ENCODE measurements around the gene ATG2A.

DNA sequence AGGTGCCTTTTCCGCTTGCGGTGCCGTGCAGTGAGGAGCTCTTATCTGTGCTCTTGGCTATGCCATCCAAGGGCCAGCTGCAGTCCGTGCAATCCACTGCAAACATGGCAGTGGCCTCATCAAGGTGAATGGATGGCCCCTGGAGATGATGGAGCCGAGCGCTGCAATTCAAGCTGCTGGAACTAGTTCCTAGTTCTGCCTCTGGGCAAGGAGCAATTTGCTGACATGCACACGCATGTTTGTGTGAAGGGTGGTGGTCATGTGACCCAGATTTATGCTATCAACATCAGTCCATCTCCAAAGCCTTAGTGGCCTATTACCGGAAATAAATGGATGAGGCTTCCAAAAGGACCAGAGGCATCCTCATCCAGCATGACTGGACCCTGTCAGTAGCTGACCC, 35.5 kb downstream of the ATG2A start:
- TF ChIP-seq, protein P1, sequence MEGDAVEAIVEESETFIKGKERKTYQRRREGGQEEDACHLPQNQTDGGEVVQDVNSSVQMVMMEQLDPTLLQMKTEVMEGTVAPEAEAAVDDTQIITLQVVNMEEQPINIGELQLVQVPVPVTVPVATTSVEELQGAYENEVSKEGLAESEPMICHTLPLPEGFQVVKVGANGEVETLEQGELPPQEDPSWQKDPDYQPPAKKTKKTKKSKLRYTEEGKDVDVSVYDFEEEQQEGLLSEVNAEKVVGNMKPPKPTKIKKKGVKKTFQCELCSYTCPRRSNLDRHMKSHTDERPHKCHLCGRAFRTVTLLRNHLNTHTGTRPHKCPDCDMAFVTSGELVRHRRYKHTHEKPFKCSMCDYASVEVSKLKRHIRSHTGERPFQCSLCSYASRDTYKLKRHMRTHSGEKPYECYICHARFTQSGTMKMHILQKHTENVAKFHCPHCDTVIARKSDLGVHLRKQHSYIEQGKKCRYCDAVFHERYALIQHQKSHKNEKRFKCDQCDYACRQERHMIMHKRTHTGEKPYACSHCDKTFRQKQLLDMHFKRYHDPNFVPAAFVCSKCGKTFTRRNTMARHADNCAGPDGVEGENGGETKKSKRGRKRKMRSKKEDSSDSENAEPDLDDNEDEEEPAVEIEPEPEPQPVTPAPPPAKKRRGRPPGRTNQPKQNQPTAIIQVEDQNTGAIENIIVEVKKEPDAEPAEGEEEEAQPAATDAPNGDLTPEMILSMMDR (IDR thresholded peaks at IDR 0.05; ENCODE audit: insufficient read depth, low read length): no peak
- TF ChIP-seq POLR2AphosphoS5 (IDR thresholded peaks at IDR 0.05; ENCODE audit: low read depth) (no peak), GABPA (IDR thresholded peaks at IDR 0.05; ENCODE audit: low read depth) (no peak)
- TF ChIP-seq, protein P2, sequence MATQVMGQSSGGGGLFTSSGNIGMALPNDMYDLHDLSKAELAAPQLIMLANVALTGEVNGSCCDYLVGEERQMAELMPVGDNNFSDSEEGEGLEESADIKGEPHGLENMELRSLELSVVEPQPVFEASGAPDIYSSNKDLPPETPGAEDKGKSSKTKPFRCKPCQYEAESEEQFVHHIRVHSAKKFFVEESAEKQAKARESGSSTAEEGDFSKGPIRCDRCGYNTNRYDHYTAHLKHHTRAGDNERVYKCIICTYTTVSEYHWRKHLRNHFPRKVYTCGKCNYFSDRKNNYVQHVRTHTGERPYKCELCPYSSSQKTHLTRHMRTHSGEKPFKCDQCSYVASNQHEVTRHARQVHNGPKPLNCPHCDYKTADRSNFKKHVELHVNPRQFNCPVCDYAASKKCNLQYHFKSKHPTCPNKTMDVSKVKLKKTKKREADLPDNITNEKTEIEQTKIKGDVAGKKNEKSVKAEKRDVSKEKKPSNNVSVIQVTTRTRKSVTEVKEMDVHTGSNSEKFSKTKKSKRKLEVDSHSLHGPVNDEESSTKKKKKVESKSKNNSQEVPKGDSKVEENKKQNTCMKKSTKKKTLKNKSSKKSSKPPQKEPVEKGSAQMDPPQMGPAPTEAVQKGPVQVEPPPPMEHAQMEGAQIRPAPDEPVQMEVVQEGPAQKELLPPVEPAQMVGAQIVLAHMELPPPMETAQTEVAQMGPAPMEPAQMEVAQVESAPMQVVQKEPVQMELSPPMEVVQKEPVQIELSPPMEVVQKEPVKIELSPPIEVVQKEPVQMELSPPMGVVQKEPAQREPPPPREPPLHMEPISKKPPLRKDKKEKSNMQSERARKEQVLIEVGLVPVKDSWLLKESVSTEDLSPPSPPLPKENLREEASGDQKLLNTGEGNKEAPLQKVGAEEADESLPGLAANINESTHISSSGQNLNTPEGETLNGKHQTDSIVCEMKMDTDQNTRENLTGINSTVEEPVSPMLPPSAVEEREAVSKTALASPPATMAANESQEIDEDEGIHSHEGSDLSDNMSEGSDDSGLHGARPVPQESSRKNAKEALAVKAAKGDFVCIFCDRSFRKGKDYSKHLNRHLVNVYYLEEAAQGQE (IDR thresholded peaks at IDR 0.05; ENCODE audit: insufficient replicate concordance, low read depth): no peak

Measured in HL-60 (cell line).